Stimulated activated CD8-positive, alpha-beta memory T cell treated with anti-CD3 and anti-CD28 coated beads, Interleukin-7, amount 100 ng/mL, for 4 hours (primary cell): ENCODE data around the gene SCAF4.
"Not testable (repeated sequence)": the region's sequence is repeated elsewhere in the genome, so short reads cannot be mapped to it uniquely, and the experiment has no call there.

Source experiments
- DNase-seq, 2 donors: peaks; one replicate each; pipeline ENCODE4 v3.0.0-alpha.2; 2020; ENCODE audit warnings: low read depth in 2 of 2

The SCAF4 gene

DNA sequence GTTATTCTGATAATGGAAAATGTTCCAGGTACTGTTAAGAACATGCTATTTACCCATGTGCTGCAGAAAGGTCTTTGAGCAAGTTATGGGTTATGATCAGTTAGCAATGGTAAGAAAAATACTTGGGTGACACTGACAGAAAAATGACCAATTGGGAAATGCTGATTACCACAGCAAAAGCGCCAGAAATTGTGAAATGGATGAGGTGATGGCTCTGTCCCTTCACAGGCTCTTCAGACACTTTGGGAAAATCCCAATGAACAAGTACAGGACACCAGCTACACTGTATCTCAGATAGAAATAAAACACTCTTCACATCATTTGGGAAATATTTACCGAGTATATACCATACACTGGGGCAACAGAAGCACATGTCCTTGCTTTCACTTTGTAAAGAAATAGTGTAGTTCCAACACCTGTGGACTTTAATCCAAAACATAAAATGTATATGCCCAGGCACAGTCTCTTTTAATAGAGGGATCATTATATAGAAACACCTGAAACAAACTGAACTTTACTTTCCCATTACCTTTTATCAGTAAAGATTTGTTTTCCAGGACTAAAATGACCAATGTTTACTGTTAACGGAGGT, 58.5 kb downstream of the SCAF4 start:
- DNase-seq: no peak

GRCh38 chr21:31671931-31672330, 60.0 kb downstream of the SCAF4 start:
- DNase-seq: no peak

DNA sequence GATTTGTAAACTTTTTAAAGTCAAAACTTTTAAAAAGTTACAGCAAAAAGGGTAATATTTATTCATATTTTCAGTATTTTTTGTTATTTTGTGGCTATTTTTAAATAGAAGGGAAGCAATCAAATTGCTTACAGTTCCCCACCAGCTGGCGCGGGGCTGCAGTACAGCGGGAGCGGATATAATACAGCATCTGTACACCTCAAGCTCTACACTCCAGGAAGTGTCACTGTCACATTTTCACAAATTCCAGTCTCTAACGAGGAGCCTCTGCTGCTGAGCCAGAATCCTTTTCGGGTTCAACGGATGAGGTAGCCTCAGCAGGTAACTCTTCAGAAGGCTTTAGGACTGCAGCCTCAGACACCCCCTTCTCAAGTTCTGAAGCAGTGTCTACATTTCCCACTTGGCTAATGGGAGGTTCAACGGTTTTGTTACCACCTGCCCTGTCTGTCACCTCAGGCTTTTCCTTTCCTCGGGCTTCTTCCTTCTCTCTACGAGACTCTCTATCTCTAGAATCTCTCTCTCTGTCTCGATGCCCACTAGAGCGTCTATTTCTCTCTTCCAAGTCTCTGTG, 60.7 kb downstream of the SCAF4 start:
- no peak for DNase-seq

DNA sequence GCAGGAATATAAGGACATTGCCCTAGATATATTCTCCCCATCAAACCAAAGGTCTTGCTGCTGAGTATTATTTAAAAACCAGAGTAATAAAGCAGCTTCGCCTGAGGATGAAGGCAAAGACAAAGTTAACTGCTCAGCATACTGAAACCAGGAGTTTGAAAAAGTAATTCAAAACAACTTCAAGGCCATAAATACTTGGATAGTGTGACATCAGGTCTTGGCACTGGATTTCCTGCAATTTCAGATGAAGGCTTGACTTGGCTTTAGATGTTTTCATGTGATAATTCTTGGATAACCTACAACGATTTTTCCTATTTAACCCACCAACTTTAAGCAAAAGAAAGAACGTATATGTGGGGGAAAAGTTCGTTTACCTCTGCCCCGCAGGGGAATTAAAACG, 61.8 kb downstream of the SCAF4 start:
- DNase-seq: no peak

GRCh38 chr21:31668651-31669491, 63.0 kb downstream of the SCAF4 start:
- no peak for DNase-seq

GRCh38 chr21:31667639-31668038, 64.3 kb downstream of the SCAF4 start:
- DNase-seq: no peak

GRCh38 chr21:31667132-31667531, 64.8 kb downstream of the SCAF4 start:
- no peak for DNase-seq

- DNase-seq: no peak
Measured at GRCh38 chr21:31666445-31667010, 65.4 kb downstream of the SCAF4 start.

DNA sequence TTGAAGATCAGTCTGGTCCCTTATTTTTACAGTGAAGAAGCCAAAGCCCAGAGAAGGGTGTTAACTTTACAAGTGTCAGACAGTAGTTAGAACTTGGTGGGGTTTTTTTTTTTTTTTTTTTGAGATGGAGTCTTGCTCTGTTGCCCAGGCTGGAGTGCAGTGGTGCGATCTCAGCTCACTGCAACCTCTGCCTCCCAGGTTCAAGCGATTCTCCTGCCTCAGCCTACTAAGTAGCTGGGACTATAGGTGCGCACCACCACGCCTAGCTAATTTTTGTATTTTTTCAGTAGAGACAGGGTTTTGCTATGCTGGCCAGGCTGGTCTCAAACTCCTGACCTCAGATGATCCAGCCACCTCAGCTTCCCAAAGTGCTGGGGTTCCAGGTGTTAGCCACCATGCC, 66.0 kb downstream of the SCAF4 start:
- DNase-seq: not testable (repeated sequence)

- DNase-seq: no peak
Measured at GRCh38 chr21:31665397-31665796, 66.5 kb downstream of the SCAF4 start.

- DNase-seq: no peak
Measured at GRCh38 chr21:31663584-31664249, 68.2 kb downstream of the SCAF4 start.

DNA sequence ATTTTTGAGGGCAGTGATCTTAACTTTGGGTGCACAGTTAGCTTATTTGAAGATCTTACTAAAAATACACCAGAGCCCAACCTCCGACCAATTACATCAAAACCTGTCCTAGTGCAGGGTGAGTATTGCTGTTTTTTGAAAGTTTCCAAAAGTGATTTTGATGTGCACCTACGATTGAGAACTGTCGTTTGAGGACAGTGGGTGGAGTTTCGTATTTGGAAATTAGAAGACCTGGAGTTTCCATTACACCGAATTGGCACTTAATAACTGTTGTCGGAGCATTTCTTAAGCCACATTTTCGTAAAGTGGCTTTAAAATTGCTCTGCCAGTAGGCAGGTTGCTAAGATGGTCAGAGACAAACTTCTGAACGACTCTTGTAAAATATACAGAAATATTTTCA, 71.3 kb downstream of the SCAF4 start:
- DNase-seq: no peak

DNA sequence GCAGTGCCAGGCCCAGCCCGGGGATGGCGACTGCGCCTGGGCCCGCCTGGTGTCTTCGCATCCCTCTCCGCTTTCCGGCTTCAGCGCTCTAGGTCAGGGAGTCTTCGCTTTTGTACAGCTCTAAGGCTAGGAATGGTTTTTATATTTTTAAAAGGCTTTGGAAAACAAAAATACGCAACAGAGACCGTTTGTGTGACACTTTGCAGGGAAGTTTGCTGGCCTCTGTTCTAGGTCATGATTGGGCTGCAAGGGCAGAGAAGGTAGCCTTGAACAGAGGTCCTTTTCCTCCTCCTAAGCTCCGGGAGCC, 71.7 kb downstream of the SCAF4 start:
- DNase-seq: no peak

DNA sequence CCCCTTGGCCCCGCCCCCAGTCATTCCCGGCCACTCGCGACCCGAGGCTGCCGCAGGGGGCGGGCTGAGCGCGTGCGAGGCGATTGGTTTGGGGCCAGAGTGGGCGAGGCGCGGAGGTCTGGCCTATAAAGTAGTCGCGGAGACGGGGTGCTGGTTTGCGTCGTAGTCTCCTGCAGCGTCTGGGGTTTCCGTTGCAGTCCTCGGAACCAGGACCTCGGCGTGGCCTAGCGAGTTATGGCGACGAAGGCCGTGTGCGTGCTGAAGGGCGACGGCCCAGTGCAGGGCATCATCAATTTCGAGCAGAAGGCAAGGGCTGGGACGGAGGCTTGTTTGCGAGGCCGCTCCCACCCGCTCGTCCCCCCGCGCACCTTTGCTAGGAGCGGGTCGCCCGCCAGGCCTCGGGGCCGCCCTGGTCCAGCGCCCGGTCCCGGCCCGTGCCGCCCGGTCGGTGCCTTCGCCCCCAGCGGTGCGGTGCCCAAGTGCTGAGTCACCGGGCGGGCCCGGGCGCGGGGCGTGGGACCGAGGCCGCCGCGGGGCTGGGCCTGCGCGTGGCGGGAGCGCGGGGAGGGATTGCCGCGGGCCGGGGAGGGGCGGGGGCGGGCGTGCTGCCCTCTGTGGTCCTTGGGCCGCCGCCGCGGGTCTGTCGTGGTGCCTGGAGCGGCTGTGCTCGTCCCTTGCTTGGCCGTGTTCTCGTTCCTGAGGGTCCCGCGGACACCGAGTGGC, 72.2 kb downstream of the SCAF4 start, which contains the start of gene SOD1:
SOD1 (plus strand) TSS at position 158 of the 723 bp plus-strand sequence; CDS start at position 235, 77 bp downstream.
- DNase-seq: peak; percentile 91 to 95

DNA sequence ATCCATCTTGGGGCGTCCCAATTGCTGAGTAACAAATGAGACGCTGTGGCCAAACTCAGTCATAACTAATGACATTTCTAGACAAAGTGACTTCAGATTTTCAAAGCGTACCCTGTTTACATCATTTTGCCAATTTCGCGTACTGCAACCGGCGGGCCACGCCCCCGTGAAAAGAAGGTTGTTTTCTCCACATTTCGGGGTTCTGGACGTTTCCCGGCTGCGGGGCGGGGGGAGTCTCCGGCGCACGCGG, 72.7 kb downstream of the SCAF4 start:
- no peak for DNase-seq

GRCh38 chr21:31658053-31658452, 73.9 kb downstream of the SCAF4 start:
- DNase-seq: no peak

DNA sequence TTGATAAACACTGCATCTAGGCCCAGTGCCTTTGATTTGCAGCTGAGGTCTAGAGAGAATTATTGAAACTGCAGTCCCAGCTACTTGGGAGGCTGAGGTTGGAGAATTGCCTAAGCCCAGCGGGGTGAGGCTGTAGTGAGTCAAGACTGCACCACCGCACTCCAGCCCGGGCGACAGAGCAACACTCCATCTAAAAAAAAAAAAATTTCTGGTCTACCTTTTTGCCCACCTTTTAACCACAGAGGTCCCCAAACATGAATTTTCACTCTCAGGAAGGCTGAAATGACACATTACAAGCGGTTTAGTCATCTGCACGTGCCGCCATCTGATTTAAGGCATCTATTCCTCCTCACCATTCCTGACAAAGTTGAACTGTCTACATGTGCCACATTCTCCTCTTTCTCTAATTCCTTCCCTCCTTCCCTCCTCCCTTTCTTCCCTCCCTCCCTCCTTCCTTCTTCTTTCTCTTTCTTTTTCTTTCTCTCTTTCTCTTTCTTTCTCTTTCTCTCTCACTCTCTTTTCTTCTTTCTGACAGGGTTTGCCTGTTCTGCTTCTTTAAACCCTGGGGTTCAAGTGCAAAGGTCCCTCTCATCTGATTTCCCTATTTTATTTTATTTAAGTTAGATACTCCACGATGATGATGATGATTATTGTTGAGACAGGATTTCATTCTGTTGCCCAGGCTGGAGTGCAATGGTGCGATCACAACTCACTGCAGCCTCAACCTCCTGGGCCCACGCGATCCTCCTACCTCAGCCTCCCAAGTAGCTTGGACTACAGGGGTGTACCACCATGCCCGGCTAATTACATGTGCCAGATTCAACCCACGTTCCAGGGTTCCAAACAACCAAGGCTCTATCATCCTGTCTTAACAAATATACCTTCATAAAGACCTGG, 75.5 kb downstream of the SCAF4 start:
- DNase-seq: peak in 1 of 2 donors; percentile 16

- not testable (repeated sequence) for DNase-seq
Measured at GRCh38 chr21:31654821-31655580, 76.9 kb downstream of the SCAF4 start.

- DNase-seq: no peak
Measured at GRCh38 chr21:31654340-31654739, 77.6 kb downstream of the SCAF4 start.

GRCh38 chr21:31651491-31651890, 80.4 kb downstream of the SCAF4 start:
- not testable (repeated sequence) for DNase-seq
